Measurements from ENCODE around the gene TIGD1.

The TIGD1 gene

GRCh38 chr2:232523682-232524597 is 26.4 kb downstream of the TIGD1 start:
- DNase-seq (ENCODE audit: low spot score) = no peak

GRCh38 chr2:232523402-232523681 is 27.0 kb downstream of the TIGD1 start:
- no peak for DNase-seq (ENCODE audit: low spot score)

GRCh38 chr2:232522623-232523401 is 27.5 kb downstream of the TIGD1 start:
- no peak for DNase-seq (ENCODE audit: low spot score)

GRCh38 chr2:232521959-232522622 is 28.3 kb downstream of the TIGD1 start:
- DNase-seq (ENCODE audit: low spot score) = peak; percentile 85

- DNase-seq (ENCODE audit: low spot score) = no peak
Measured at GRCh38 chr2:232521098-232521497, 29.3 kb downstream of the TIGD1 start.

- DNase-seq (ENCODE audit: low spot score) = no peak
Measured at GRCh38 chr2:232520489-232520888, 29.9 kb downstream of the TIGD1 start.

GRCh38 chr2:232519581-232520438 is 30.5 kb downstream of the TIGD1 start, which contains the start of gene PRSS56:
PRSS56 (plus strand) TSS chr2:232520388; CDS start chr2:232520599, 211 bp downstream.
- DNase-seq (ENCODE audit: low spot score) = no peak

- no peak for DNase-seq (ENCODE audit: low spot score)
Measured at GRCh38 chr2:232518844-232519243, 31.5 kb downstream of the TIGD1 start.

- no peak for DNase-seq (ENCODE audit: low spot score)
Measured at GRCh38 chr2:232516551-232516950, 33.8 kb downstream of the TIGD1 start.

GRCh38 chr2:232515639-232516038 is 34.7 kb downstream of the TIGD1 start:
- no peak for DNase-seq (ENCODE audit: low spot score)

GRCh38 chr2:232513353-232513752 is 37.0 kb downstream of the TIGD1 start:
- DNase-seq (ENCODE audit: low spot score) = no peak

GRCh38 chr2:232512602-232513001 is 37.8 kb downstream of the TIGD1 start:
- DNase-seq (ENCODE audit: low spot score) = no peak

- no peak for DNase-seq (ENCODE audit: low spot score)
Measured at GRCh38 chr2:232511336-232511890, 38.9 kb downstream of the TIGD1 start.

GRCh38 chr2:232508251-232508650 is 42.1 kb downstream of the TIGD1 start:
- no peak for DNase-seq (ENCODE audit: low spot score)

- no peak for DNase-seq (ENCODE audit: low spot score)
Measured at GRCh38 chr2:232506709-232507108, 43.6 kb downstream of the TIGD1 start.

GRCh38 chr2:232505856-232506255 is 44.5 kb downstream of the TIGD1 start:
- DNase-seq (ENCODE audit: low spot score) = no peak

GRCh38 chr2:232504438-232504837 is 45.9 kb downstream of the TIGD1 start:
- DNase-seq (ENCODE audit: low spot score) = no peak

GRCh38 chr2:232503809-232504323 is 46.5 kb downstream of the TIGD1 start:
- DNase-seq (ENCODE audit: low spot score) = no peak

GRCh38 chr2:232502911-232503808 is 47.2 kb downstream of the TIGD1 start:
- DNase-seq (ENCODE audit: low spot score) = no peak

- no peak for DNase-seq (ENCODE audit: low spot score)
Measured at GRCh38 chr2:232502511-232502910, 47.8 kb downstream of the TIGD1 start.

Data from hepatic stellate cell (primary cell).